Gastroesophageal sphincter (tissue), 4 donors: ENCODE measurements around the gene PPFIBP1. TPM values are rescaled to one million over a fixed set of nuclear protein-coding genes. Genes with fewer than 3 reads are reported as not detected.
"Not testable (repeated sequence)": the region's sequence is repeated elsewhere in the genome, so short reads cannot be mapped to it uniquely, and the experiment has no call there.

ENCODE experiments used
- ATAC-seq: fragments of 150-250 bp; one replicate; pipeline ENCODE4 v1.9.1; 2016; ENCODE audit warnings: mild to moderate bottlenecking, moderate library complexity
- H3K27ac ChIP-seq, 4 donors: fragments of 200-600 bp; sonication (generic) in 3 of 4; 1 replicate in 3 of 4; 2 replicates in 1 of 4; pipeline ENCODE4 v1.5.1; 2016 to 2019
- H3K27me3 ChIP-seq: fragments of 200-600 bp; sonication (generic); one replicate; pipeline ENCODE4 v1.5.1; 2019
- H3K36me3 ChIP-seq, 2 donors: fragments of 200-600 bp; sonication (generic); one replicate each; pipeline ENCODE4 v1.5.1; 2019; ENCODE audit warnings: control low read depth in 1 of 2
- H3K4me1 ChIP-seq, 3 donors: fragments of 200-600 bp; sonication (generic); 1 replicate in 2 of 3; 2 replicates in 1 of 3; pipeline ENCODE4 v1.5.1; 2016 to 2019; ENCODE audit warnings: control low read depth in 2 of 3
- H3K4me3 ChIP-seq, 2 donors: fragments of 200-600 bp; sonication (generic); one replicate each; pipeline ENCODE4 v1.5.1; 2019; ENCODE audit warnings: mild to moderate bottlenecking in 1 of 2, moderate library complexity in 1 of 2
- H3K9me3 ChIP-seq, 3 donors: fragments of 200-600 bp; sonication (generic); one replicate each; pipeline ENCODE4 v1.5.1; 2017 to 2019; ENCODE audit warnings: control low read depth in 2 of 3
- CTCF ChIP-seq, 4 experiments: fragments of 200-600 bp in 2 of 4; fragments of 450-650 bp in 2 of 4; sonication (generic) in 1 of 4; IDR thresholded peaks; one replicate each; pipeline ENCODE4 v1.5.1; 2017 to 2019; ENCODE audit warnings: antibody characterized with exemption in 4 of 4, mild to moderate bottlenecking in 2 of 4, moderate library complexity in 2 of 4
- EP300 ChIP-seq: sonication (generic); formaldehyde crosslinking; IDR thresholded peaks from one replicate; pipeline ENCODE4 v1.6.1; 2017; ENCODE audit warnings: antibody characterized with exemption, mild to moderate bottlenecking
- POLR2A ChIP-seq, 2 donors: fragments of 450-650 bp; IDR thresholded peaks; one replicate each; pipeline ENCODE4 v1.6.1; 2017; ENCODE audit warnings: antibody characterized with exemption in 2 of 2, mild to moderate bottlenecking in 2 of 2, moderate library complexity in 1 of 2
- POLR2AphosphoS5 ChIP-seq: sonication (generic); formaldehyde crosslinking; IDR thresholded peaks from one replicate; pipeline ENCODE4 v1.6.1; 2017; ENCODE audit warnings: antibody characterized with exemption
- WGBS, 2 donors: methylation state at CpG; one replicate each; pipeline ENCODE4 v1.1.5; 2018; ENCODE audit warnings: low coverage in 1 of 2; 5-methylcytosine and 5-hydroxymethylcytosine counted together
- total RNA-seq, 4 donors: library from RNA; depleted of rRNA; stranded (reverse); fragments of >200 nt; gene quantifications; one replicate each; pipeline ENCODE4 v1.1.0, GENCODE V29; 2016

Gene PPFIBP1
- total RNA-seq, 4 donors from 2014 or later = 70.7 to 78.7 (median 72.5) TPM

- 84 to 87% methylated on average over 5 of the region's 5 CpGs for WGBS, 2 donors
- H3K27me3 ChIP-seq = no peaks in the 10 kb centered on the region
- peaks cover 4 to 24% (median 5%) of the 10 kb centered on the region in 3 donors for H3K4me1 ChIP-seq
- no peaks in the 10 kb centered on the region for H3K36me3 ChIP-seq
- H3K9me3 ChIP-seq = no peaks in the 10 kb centered on the region
- no peak for ATAC-seq
- no peak overlapping the region for H3K4me3 ChIP-seq
- no peak overlapping the region for H3K27ac ChIP-seq
- no peak for TF ChIP-seq POLR2AphosphoS5
- no peak for TF ChIP-seq POLR2A (IDR thresholded peaks at IDR 0.05)
- no peak for TF ChIP-seq EP300
- no peak for TF ChIP-seq CTCF (IDR thresholded peaks at IDR 0.05)
Measured at GRCh38 chr12:27631365-27631764, 107.4 kb downstream of the PPFIBP1 start.

- no peaks in the 10 kb centered on the region for H3K27me3 ChIP-seq
- WGBS, 2 donors = 41 to 45% methylated on average over 2 of the region's 2 CpGs
- TF ChIP-seq EP300 = no peak
- no peak for TF ChIP-seq POLR2AphosphoS5
- no peak for TF ChIP-seq CTCF (IDR thresholded peaks at IDR 0.05)
- TF ChIP-seq POLR2A (IDR thresholded peaks at IDR 0.05) = no peak
- H3K9me3 ChIP-seq = no peaks in the 10 kb centered on the region
- H3K4me1 ChIP-seq = peaks cover under 1 to 18% (median 4%) of the 10 kb centered on the region in 3 donors
- ATAC-seq = no peak
- H3K36me3 ChIP-seq = peaks cover 0 to 5% of the 10 kb centered on the region in 2 donors
- no peak overlapping the region for H3K27ac ChIP-seq
- H3K4me3 ChIP-seq = no peak overlapping the region
Measured at GRCh38 chr12:27631813-27632491, 107.9 kb downstream of the PPFIBP1 start.

GRCh38 chr12:27635349-27635972, 111.5 kb downstream of the PPFIBP1 start:
- H3K4me3 ChIP-seq = no peak overlapping the region
- TF ChIP-seq CTCF (IDR thresholded peaks at IDR 0.05) (peak; percentile 52 to 84 (median 72)), POLR2AphosphoS5 (no peak), EP300 (no peak), POLR2A (IDR thresholded peaks at IDR 0.05) (no peak)
- H3K27me3 ChIP-seq = no peaks in the 10 kb centered on the region
- peaks cover 0 to 7% of the 10 kb centered on the region in 2 donors for H3K36me3 ChIP-seq
- peak; percentile 55 for ATAC-seq
- no peak overlapping the region for H3K27ac ChIP-seq
- H3K9me3 ChIP-seq = no peaks in the 10 kb centered on the region
- 54 to 60% methylated on average over 7 of the region's 7 CpGs for WGBS, 2 donors
- peaks cover 0 to 8% (median 4%) of the 10 kb centered on the region in 3 donors for H3K4me1 ChIP-seq

GRCh38 chr12:27636569-27636968, 112.6 kb downstream of the PPFIBP1 start:
- not testable (repeated sequence) for H3K4me1 ChIP-seq, ATAC-seq, H3K27ac ChIP-seq, H3K36me3 ChIP-seq, H3K9me3 ChIP-seq, H3K27me3 ChIP-seq, H3K4me3 ChIP-seq
- WGBS, 2 donors = 88 to 100% methylated on average over 1 to 4 of the region's 4 CpGs

- no peak for ATAC-seq
- Histone ChIP-seq H3K36me3 (peaks cover 0 to 7% of the 10 kb centered on the region in 2 donors), H3K4me1 (peaks cover 0 to under 1% (median 0%) of the 10 kb centered on the region in 3 donors), H3K27me3 (no peaks in the 10 kb centered on the region), H3K4me3 (no peak overlapping the region), H3K27ac (no peak overlapping the region), H3K9me3 (no peaks in the 10 kb centered on the region)
- TF ChIP-seq EP300 (no peak), CTCF (IDR thresholded peaks at IDR 0.05) (no peak), POLR2AphosphoS5 (no peak), POLR2A (IDR thresholded peaks at IDR 0.05) (no peak)
- 82 to 94% methylated on average over 1 of the region's 1 CpG for WGBS, 2 donors
Measured at GRCh38 chr12:27637524-27637923, 113.5 kb downstream of the PPFIBP1 start.
